H9 (cell line): Measurements from ENCODE around the gene C15orf62. TPM values are rescaled to one million over a fixed set of nuclear protein-coding genes. Genes with fewer than 3 reads are reported as not detected.

Source experiments
- DNase-seq: peaks from one replicate; pipeline ENCODE4 v3.0.0-alpha.2; 2017
- H2AFZ ChIP-seq: one replicate; pipeline ENCODE4 v1.6.1; 2013; ENCODE audit warnings: mild to moderate bottlenecking, low read length, control low read depth, moderate library complexity
- H2AK5ac ChIP-seq: 2 replicates; pipeline ENCODE4 v1.6.1; 2013; ENCODE audit warnings: low read length, control low read depth, mixed read lengths; ENCODE audit not compliant: insufficient read length
- H2BK120ac ChIP-seq: one replicate; pipeline ENCODE4 v1.6.1; 2013; ENCODE audit warnings: low read depth, mild to moderate bottlenecking, low read length, control low read depth, inconsistent platforms; ENCODE audit not compliant: poor library complexity, severe bottlenecking
- H2BK12ac ChIP-seq: 2 replicates; pipeline ENCODE4 v1.6.1; 2013; ENCODE audit warnings: low read length, control low read depth, mixed read lengths, low read depth; ENCODE audit not compliant: insufficient read length
- H2BK15ac ChIP-seq: 2 replicates; pipeline ENCODE4 v1.6.1; 2013; ENCODE audit warnings: low read depth, low read length, control low read depth
- H2BK20ac ChIP-seq: one replicate; pipeline ENCODE4 v1.6.1; 2013; ENCODE audit warnings: low read depth, mild to moderate bottlenecking, low read length, control low read depth, inconsistent platforms; ENCODE audit not compliant: poor library complexity, severe bottlenecking
- H2BK5ac ChIP-seq: 2 replicates; pipeline ENCODE4 v1.6.1; 2013; ENCODE audit warnings: low read length, control low read depth, mixed read lengths; ENCODE audit not compliant: insufficient read length
- H3K14ac ChIP-seq: 2 replicates; pipeline ENCODE4 v1.6.1; 2013; ENCODE audit warnings: low read length, control low read depth; ENCODE audit not compliant: insufficient read depth
- H3K18ac ChIP-seq: 2 replicates; pipeline ENCODE4 v1.6.1; 2013; ENCODE audit warnings: low read depth, mild to moderate bottlenecking, mixed read lengths, low read length, control low read depth; ENCODE audit not compliant: insufficient read length
- H3K23ac ChIP-seq: 2 replicates; pipeline ENCODE4 v1.6.1; 2013; ENCODE audit warnings: low read length, control low read depth, mixed read lengths, low read depth; ENCODE audit not compliant: insufficient read length
- H3K23me2 ChIP-seq: 2 replicates; pipeline ENCODE4 v1.6.1; 2013; ENCODE audit warnings: low read depth, mild to moderate bottlenecking, mixed read lengths, low read length, control low read depth; ENCODE audit not compliant: insufficient read length, poor library complexity, severe bottlenecking
- H3K27ac ChIP-seq: 2 replicates; pipeline ENCODE4 v1.5.1; 2013; ENCODE audit warnings: low read length, control low read depth, mixed read lengths, low read depth; ENCODE audit not compliant: insufficient read length
- H3K27me3 ChIP-seq: 2 replicates; pipeline ENCODE4 v1.6.1; 2013; ENCODE audit warnings: low read length, control low read depth, inconsistent platforms; ENCODE audit not compliant: insufficient read depth
- H3K4ac ChIP-seq: 2 replicates; pipeline ENCODE4 v1.6.1; 2013; ENCODE audit warnings: low read depth, mild to moderate bottlenecking, control low read depth, inconsistent platforms, low read length, moderate library complexity
- H3K4me1 ChIP-seq: 2 replicates; pipeline ENCODE4 v1.6.1; 2013; ENCODE audit warnings: low read length, control low read depth, inconsistent platforms; ENCODE audit not compliant: insufficient read depth
- H3K4me2 ChIP-seq: 2 replicates; pipeline ENCODE4 v1.6.1; 2013; ENCODE audit warnings: low read length, control low read depth, mixed read lengths; ENCODE audit not compliant: insufficient read length, insufficient read depth
- H3K56ac ChIP-seq: 2 replicates; pipeline ENCODE4 v1.6.1; 2013; ENCODE audit warnings: low read depth, mild to moderate bottlenecking, mixed read lengths, low read length, control low read depth; ENCODE audit not compliant: insufficient read length
- H3K79me1 ChIP-seq: 2 replicates; pipeline ENCODE4 v1.6.1; 2013; ENCODE audit warnings: low read depth, mild to moderate bottlenecking, moderate library complexity, low read length, control low read depth, inconsistent platforms; ENCODE audit not compliant: insufficient read depth, poor library complexity, severe bottlenecking
- H3K79me2 ChIP-seq: 2 replicates; pipeline ENCODE4 v1.6.1; 2013; ENCODE audit warnings: low read length, control low read depth, inconsistent platforms; ENCODE audit not compliant: insufficient read depth
- H3K9ac ChIP-seq: 2 replicates; pipeline ENCODE4 v1.6.1; 2013; ENCODE audit warnings: low read length, control low read depth, mixed read lengths; ENCODE audit not compliant: insufficient read length; ENCODE audit errors: extremely low read depth
- H3K9me3 ChIP-seq: one replicate; pipeline ENCODE4 v1.6.1; 2013; ENCODE audit warnings: low read depth, low read length, inconsistent platforms; ENCODE audit not compliant: control insufficient read depth
- H3T11ph ChIP-seq: one replicate; pipeline ENCODE4 v1.6.1; 2013; ENCODE audit warnings: mild to moderate bottlenecking, low read length, control low read depth, inconsistent platforms
- H4K20me1 ChIP-seq: one replicate; pipeline ENCODE4 v1.6.1; 2013; ENCODE audit not compliant: control insufficient read depth, insufficient read length, insufficient read depth
- H4K5ac ChIP-seq: 2 replicates; pipeline ENCODE4 v1.6.1; 2013; ENCODE audit warnings: low read depth, mild to moderate bottlenecking, mixed read lengths, low read length, control low read depth; ENCODE audit not compliant: insufficient read length
- H4K8ac ChIP-seq: replicated peaks from 2 replicates; pipeline ENCODE4 v1.6.1; 2013; ENCODE audit warnings: low read length, control low read depth, mixed read lengths, low read depth; ENCODE audit not compliant: insufficient read length
- H4K91ac ChIP-seq: 2 replicates; pipeline ENCODE4 v1.6.1; 2013; ENCODE audit warnings: low read depth, mild to moderate bottlenecking, moderate library complexity, mixed read lengths, low read length, control low read depth; ENCODE audit not compliant: insufficient read length
- H3K27ac Mint-ChIP-seq, 3 experiments: 2 replicates in 2 of 3; 3 replicates in 1 of 3; pipeline ENCODE4 v1.8.0; 2020 to 2021; ENCODE audit warnings: mixed read lengths in 3 of 3, mild to moderate bottlenecking in 1 of 3, moderate library complexity in 1 of 3
- H3K27me3 Mint-ChIP-seq: 2 replicates; pipeline ENCODE4 v1.8.0; 2021; ENCODE audit warnings: low read depth, mild to moderate bottlenecking, moderate library complexity, mixed read lengths
- H3K36me3 Mint-ChIP-seq, 3 experiments: 2 replicates in 2 of 3; 3 replicates in 1 of 3; pipeline ENCODE4 v1.8.0; 2020 to 2021; ENCODE audit warnings: low read depth in 3 of 3, mixed read lengths in 3 of 3; ENCODE audit not compliant: insufficient read depth in 1 of 3
- H3K4me1 Mint-ChIP-seq, 2 experiments: 2 replicates each; pipeline ENCODE4 v1.8.0; 2020; ENCODE audit warnings: mixed read lengths in 2 of 2
- H3K4me3 Mint-ChIP-seq, 2 experiments: 2 replicates in 1 of 2; 3 replicates in 1 of 2; pipeline ENCODE4 v1.8.0; 2020 to 2021; ENCODE audit warnings: mild to moderate bottlenecking in 2 of 2, mixed read lengths in 2 of 2, moderate library complexity in 1 of 2
- H3K9me3 Mint-ChIP-seq, 2 experiments: 2 replicates in 1 of 2; 3 replicates in 1 of 2; pipeline ENCODE4 v1.8.0; 2020; ENCODE audit warnings: mild to moderate bottlenecking in 2 of 2, mixed read lengths in 2 of 2, moderate library complexity in 1 of 2
- CTCF ChIP-seq: fragments of 200-600 bp; sonication (generic); conservative IDR thresholded peaks from 3 replicates; pipeline ENCODE4 v1.8.0; 2021; ENCODE audit warnings: antibody characterized with exemption, mild to moderate bottlenecking
- WGBS: extraction: QIAGEN DNeasy Blood & Tissue Kit; methylation state at CpG from one replicate; pipeline ENCODE4 v1.1.7; 2013; ENCODE audit warnings: missing lambda C conversion rate, low lambda C conversion rate, mixed read lengths; ENCODE audit not compliant: insufficient read length; ENCODE audit errors: extremely low coverage; 5-methylcytosine and 5-hydroxymethylcytosine counted together
- total RNA-seq: library from RNA; stranded (reverse); gene quantifications from 2 replicates; pipeline ENCODE4 v1.2.1, GENCODE V29; 2021

The C15orf62 gene
- total RNA-seq, 1 experiment from 2014 or later, result 0.70 TPM

- Histone ChIP-seq H3K56ac (no peak overlapping the region), H3K14ac (no peak overlapping the region), H3K23me2 (no peaks in the 10 kb centered on the region), H3K27ac (no peak overlapping the region), H4K20me1 (no peaks in the 10 kb centered on the region), H3K4me2 (no peak overlapping the region), H3K4ac (no peak overlapping the region), H2BK120ac (no peak overlapping the region), H3K9me3 (no peaks in the 10 kb centered on the region), H3K23ac (no peak overlapping the region), H2AK5ac (no peak overlapping the region), H2BK12ac (no peak overlapping the region), H2BK15ac (no peak overlapping the region), H3T11ph (no peak overlapping the region), H3K18ac (no peak overlapping the region), H4K91ac (no peak overlapping the region), H3K27me3 (no peaks in the 10 kb centered on the region), H4K8ac (no peak overlapping the region), H2BK20ac (no peak overlapping the region), H2BK5ac (no peak overlapping the region), H3K9ac (no peak overlapping the region), H3K79me2 (no peaks in the 10 kb centered on the region), H4K5ac (no peak overlapping the region), H3K79me1 (no peaks in the 10 kb centered on the region), H3K4me1 (peaks cover 12% of the 10 kb centered on the region), H2AFZ (no peak overlapping the region)
- Mint-ChIP-seq H3K9me3 (no peaks in the 10 kb centered on the region), H3K36me3 (peaks cover 5 to 31% (median 17%) of the 10 kb centered on the region in 3 experiments; a peak in 5 of 7 replicates), H3K27me3 (no peaks in the 10 kb centered on the region), H3K4me1 (peaks cover 30 to 37% of the 10 kb centered on the region in 2 experiments), H3K4me3 (no peak overlapping the region), H3K27ac (no peak overlapping the region)
- no peak for DNase-seq
- WGBS, result no CpG with 5 or more reads among the region's 2 CpGs
- TF ChIP-seq CTCF, result no peak
These were observed 26.3 kb upstream of the C15orf62 start for GRCh38 chr15:40743485-40743901.
